HEK293 (cell line): Measurements from ENCODE around the gene HBP1.

ENCODE experiments used
- BCL11A ChIP-seq: fragments of 450-650 bp; formaldehyde crosslinking; IDR thresholded peaks from 2 replicates; pipeline ENCODE4 v1.5.1; 2016; ENCODE audit warnings: low read depth, missing biosample characterization, missing genetic modification characterization
- KLF16 ChIP-seq: fragments of 450-650 bp; formaldehyde crosslinking; IDR thresholded peaks from 2 replicates; pipeline ENCODE4 v1.5.1; 2017; ENCODE audit warnings: missing biosample characterization, missing genetic modification characterization
- RBAK ChIP-seq: fragments of 450-650 bp; formaldehyde crosslinking; IDR thresholded peaks from 2 replicates; pipeline ENCODE4 v1.5.1; 2016; ENCODE audit warnings: missing biosample characterization, missing genetic modification characterization
- ZNF155 ChIP-seq: fragments of 450-650 bp; formaldehyde crosslinking; IDR thresholded peaks from 2 replicates; pipeline ENCODE4 v1.5.1; 2016; ENCODE audit warnings: missing biosample characterization, missing genetic modification characterization
- ZNF362 ChIP-seq: fragments of 450-650 bp; formaldehyde crosslinking; IDR thresholded peaks from 2 replicates; pipeline ENCODE4 v1.5.1; 2016; ENCODE audit warnings: missing biosample characterization, missing genetic modification characterization
- ZNF423 ChIP-seq: fragments of 450-650 bp; formaldehyde crosslinking; IDR thresholded peaks from 2 replicates; pipeline ENCODE4 v1.5.1; 2016; ENCODE audit warnings: missing biosample characterization, missing genetic modification characterization
- ZNF561 ChIP-seq: fragments of 450-650 bp; IDR thresholded peaks from 2 replicates; pipeline ENCODE4 v1.5.1; 2018; ENCODE audit warnings: missing biosample characterization, missing genetic modification characterization, borderline replicate concordance
- ZNF660 ChIP-seq: fragments of 450-650 bp; IDR thresholded peaks from 2 replicates; pipeline ENCODE4 v1.5.1; 2018; ENCODE audit warnings: missing biosample characterization, mild to moderate bottlenecking, missing genetic modification characterization
- ZNF707 ChIP-seq: fragments of 450-650 bp; formaldehyde crosslinking; IDR thresholded peaks from 2 replicates; pipeline ENCODE4 v1.5.1; 2016; ENCODE audit warnings: missing biosample characterization, missing genetic modification characterization
- ZSCAN16 ChIP-seq: fragments of 450-650 bp; formaldehyde crosslinking; IDR thresholded peaks from 2 replicates; pipeline ENCODE4 v1.5.1; 2016; ENCODE audit warnings: missing biosample characterization, missing genetic modification characterization
- TF ChIP-seq, protein P1 (sequence below): fragments of 450-650 bp; formaldehyde crosslinking; IDR thresholded peaks from 2 replicates; pipeline ENCODE4 v1.5.1; 2016; ENCODE audit warnings: missing biosample characterization, missing genetic modification characterization
- TF ChIP-seq, protein P2 (sequence below): fragments of 450-650 bp; formaldehyde crosslinking; IDR thresholded peaks from 2 replicates; pipeline ENCODE4 v1.5.1; 2016; ENCODE audit warnings: missing biosample characterization, missing genetic modification characterization
- TF ChIP-seq, protein P3 (sequence below): fragments of 450-650 bp; IDR thresholded peaks from 2 replicates; pipeline ENCODE4 v1.5.1; 2018; ENCODE audit warnings: missing biosample characterization, mild to moderate bottlenecking, missing genetic modification characterization

GRCh38 chr7:107173191-107173590 lies 4.4 kb downstream of the HBP1 start:
- TF ChIP-seq RBAK (tag by site-specific recombination) (no peak), ZNF561 (no peak), ZNF660 (no peak), ZNF362 (tag by site-specific recombination) (no peak), ZNF423 (tag by site-specific recombination) (no peak), ZNF155 (tag by site-specific recombination) (no peak), KLF16 (tag by site-specific recombination) (no peak), BCL11A (no peak), ZNF707 (tag by site-specific recombination) (no peak), ZSCAN16 (tag by site-specific recombination) (no peak)
- TF ChIP-seq, protein P1, sequence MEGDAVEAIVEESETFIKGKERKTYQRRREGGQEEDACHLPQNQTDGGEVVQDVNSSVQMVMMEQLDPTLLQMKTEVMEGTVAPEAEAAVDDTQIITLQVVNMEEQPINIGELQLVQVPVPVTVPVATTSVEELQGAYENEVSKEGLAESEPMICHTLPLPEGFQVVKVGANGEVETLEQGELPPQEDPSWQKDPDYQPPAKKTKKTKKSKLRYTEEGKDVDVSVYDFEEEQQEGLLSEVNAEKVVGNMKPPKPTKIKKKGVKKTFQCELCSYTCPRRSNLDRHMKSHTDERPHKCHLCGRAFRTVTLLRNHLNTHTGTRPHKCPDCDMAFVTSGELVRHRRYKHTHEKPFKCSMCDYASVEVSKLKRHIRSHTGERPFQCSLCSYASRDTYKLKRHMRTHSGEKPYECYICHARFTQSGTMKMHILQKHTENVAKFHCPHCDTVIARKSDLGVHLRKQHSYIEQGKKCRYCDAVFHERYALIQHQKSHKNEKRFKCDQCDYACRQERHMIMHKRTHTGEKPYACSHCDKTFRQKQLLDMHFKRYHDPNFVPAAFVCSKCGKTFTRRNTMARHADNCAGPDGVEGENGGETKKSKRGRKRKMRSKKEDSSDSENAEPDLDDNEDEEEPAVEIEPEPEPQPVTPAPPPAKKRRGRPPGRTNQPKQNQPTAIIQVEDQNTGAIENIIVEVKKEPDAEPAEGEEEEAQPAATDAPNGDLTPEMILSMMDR (tag by site-specific recombination) = no peak
- TF ChIP-seq, protein P2, sequence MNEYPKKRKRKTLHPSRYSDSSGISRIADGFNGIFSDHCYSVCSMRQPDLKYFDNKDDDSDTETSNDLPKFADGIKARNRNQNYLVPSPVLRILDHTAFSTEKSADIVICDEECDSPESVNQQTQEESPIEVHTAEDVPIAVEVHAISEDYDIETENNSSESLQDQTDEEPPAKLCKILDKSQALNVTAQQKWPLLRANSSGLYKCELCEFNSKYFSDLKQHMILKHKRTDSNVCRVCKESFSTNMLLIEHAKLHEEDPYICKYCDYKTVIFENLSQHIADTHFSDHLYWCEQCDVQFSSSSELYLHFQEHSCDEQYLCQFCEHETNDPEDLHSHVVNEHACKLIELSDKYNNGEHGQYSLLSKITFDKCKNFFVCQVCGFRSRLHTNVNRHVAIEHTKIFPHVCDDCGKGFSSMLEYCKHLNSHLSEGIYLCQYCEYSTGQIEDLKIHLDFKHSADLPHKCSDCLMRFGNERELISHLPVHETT (tag by site-specific recombination) = no peak
- TF ChIP-seq, protein P3, sequence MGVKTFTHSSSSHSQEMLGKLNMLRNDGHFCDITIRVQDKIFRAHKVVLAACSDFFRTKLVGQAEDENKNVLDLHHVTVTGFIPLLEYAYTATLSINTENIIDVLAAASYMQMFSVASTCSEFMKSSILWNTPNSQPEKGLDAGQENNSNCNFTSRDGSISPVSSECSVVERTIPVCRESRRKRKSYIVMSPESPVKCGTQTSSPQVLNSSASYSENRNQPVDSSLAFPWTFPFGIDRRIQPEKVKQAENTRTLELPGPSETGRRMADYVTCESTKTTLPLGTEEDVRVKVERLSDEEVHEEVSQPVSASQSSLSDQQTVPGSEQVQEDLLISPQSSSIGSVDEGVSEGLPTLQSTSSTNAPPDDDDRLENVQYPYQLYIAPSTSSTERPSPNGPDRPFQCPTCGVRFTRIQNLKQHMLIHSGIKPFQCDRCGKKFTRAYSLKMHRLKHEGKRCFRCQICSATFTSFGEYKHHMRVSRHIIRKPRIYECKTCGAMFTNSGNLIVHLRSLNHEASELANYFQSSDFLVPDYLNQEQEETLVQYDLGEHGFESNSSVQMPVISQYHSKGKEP (tag by site-specific recombination) = no peak
